Jurkat, Clone E6-1 (cell line): ENCODE results near the gene PPFIBP1.
A peak's percentile ranks its signal among the peaks of the same experiment; 100 is the strongest.
"Not testable (repeated sequence)": the region's sequence is repeated elsewhere in the genome, so short reads cannot be mapped to it uniquely, and the experiment has no call there.

Source experiments
- DNase-seq: peaks from one replicate; pipeline ENCODE4 v3.0.0-alpha.2; 2011; ENCODE audit warnings: low read depth, low spot score
- H3K4me3 ChIP-seq: 2 replicates; pipeline ENCODE4 v1.5.1; 2011; ENCODE audit warnings: mild to moderate bottlenecking, low read length, control low read depth, moderate library complexity

Gene PPFIBP1

DNA sequence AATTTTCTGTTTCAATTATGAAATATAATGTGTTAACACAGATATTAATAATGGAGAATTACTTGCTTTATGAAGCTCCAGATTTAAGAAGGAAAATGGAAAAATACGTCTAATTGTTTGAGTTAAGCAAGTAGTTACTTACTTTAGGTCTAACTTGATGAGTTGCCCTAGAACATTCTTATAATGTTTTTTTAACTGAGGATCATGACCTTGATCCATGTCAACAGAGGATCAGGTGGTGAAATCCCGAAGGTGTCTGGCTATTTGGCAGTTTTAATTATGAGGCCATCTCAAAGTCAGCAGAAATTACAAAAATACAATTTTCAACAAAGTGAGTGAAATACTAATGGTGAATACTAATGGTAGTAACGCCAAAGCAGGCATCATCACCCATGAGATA, 115.3 kb downstream of the PPFIBP1 start:
- DNase-seq = no peak
- H3K4me3 ChIP-seq = no peak overlapping the region

DNA sequence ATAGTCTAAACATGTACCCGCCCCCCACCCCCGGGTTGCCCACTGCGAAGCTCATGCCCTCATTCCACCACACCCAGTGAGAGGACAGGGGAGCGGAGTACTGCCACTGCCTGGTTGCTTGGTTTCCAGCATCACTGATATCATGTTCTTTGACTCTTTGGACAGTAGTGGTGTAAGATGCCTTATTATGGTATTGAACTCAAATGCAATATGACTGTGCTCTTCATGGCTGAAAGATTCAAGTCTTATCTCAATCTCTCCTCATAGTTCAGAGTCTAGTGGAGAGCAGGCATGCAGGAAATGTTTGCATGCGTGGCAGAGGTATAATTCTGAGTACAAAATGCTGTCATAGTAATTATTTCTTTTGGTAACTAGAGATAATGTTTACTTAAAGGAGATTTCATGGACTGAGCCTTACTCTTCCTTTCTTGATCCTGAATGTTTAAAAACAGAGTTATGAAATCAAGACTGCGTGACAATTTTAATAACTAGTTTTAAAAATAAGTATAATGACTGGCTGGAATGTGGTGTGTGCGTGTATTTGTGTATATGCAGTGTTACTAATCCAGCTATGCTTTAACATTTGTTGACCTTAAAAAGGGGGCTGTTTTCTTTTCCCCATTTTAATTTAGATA, 116.7 kb downstream of the PPFIBP1 start:
- not testable (repeated sequence) for DNase-seq, H3K4me3 ChIP-seq

DNA sequence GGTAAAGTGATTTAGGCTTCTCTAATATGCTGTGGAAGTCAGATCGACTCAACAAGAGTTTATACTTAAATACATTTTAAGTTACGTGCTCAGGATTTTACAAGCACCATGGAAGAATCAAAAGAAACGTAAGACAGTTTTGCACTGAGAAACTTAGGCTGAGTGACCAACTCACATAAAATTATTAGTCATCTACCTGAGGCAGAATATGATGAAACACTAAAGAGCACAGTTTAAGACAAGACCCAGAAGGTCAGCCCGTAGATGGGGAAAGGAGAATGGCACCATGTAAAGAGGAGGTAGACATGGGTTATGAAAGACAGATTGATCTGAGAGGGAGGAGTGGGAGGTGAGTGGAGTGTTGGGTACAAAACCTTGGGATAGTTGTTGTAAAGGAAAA, 118.4 kb downstream of the PPFIBP1 start:
- not testable (repeated sequence) for H3K4me3 ChIP-seq, DNase-seq

DNA sequence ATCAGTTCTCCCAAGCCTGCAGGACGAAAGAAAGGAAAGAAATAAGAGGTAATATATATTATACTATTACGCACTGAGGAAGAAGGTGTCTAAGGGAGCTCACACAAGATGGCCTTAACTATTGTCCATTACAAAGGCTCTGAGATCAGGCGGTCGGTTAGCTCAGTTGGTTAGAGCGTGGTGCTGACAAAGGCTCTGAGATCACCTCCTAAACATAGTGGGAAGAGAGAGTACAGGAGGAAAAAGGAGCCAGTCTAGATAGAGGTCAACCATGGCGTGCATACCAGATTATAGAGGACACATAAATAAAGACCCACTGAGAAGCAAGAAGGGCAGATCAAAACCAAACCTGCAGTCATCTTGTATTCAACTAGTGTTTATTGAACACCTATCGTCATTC, 118.9 kb downstream of the PPFIBP1 start:
- not testable (repeated sequence) for DNase-seq, H3K4me3 ChIP-seq

DNA sequence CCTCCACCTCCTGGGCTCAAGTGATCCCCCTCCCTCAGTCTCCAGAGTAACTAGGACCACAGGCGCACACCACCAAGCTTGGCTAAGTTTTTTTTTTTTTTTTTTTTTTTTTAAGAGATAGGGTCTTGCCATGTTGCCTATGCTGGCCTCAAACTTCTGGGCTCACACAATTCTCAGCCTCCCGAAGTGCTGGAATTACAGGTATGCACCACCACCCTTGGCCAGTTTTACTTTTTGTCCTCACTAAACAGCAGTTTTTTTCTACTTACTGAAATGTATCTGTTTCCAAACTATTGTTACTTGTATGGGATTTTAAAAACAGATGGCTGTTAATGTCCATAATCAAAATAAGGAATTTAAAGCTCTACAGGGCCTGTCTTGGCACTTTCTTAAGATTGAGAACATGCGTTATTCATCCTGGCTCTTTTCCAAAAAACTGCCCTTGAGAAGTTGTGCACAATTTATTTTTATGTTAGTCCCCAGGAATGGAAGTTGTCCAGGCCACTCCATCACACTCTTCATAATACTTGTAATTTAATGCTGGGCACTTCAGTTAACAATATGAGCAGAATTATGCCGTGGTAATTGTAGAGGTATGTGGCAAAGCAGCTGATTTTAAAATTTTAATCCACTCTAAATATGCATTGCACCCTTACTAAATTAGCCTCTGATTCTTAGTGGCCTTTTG, 120.3 kb downstream of the PPFIBP1 start:
- DNase-seq = no peak
- H3K4me3 ChIP-seq = no peak overlapping the region

- H3K4me3 ChIP-seq = no peak overlapping the region
- DNase-seq = no peak
Measured at GRCh38 chr12:27645671-27646070, 121.7 kb downstream of the PPFIBP1 start.

GRCh38 chr12:27646149-27646548, 122.1 kb downstream of the PPFIBP1 start:
- DNase-seq = no peak

GRCh38 chr12:27650011-27650410, 126.0 kb downstream of the PPFIBP1 start:
- DNase-seq = no peak
- no peak overlapping the region for H3K4me3 ChIP-seq

More at GRCh38 chr12:27646149-27646548, 122.1 kb downstream of the PPFIBP1 start:
- H3K4me3 ChIP-seq = no peak overlapping the region

- no peak overlapping the region for H3K4me3 ChIP-seq
- DNase-seq = no peak
Measured at GRCh38 chr12:27651201-27651600, 127.2 kb downstream of the PPFIBP1 start.

GRCh38 chr12:27652174-27652763, 128.3 kb downstream of the PPFIBP1 start:
- no peak overlapping the region for H3K4me3 ChIP-seq

DNA sequence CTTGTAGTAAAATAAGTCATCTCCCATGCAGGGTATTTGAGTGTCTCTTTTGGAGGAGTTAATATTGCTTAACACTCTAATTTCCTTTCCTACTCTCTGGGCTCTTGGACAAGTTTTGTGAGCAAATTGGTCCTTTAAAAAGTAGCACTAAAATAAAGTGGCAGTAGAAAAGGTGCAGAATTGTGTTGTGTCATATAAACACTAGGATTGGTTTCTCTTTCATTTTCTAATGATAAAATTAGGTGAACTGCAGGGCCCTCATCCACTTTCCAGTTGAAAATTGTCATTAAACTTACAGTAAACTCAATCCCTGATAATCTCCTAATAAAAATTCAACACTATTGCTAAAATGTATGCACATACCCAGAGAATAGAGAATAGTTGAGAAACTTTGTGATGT, 129.7 kb downstream of the PPFIBP1 start:
- no peak overlapping the region for H3K4me3 ChIP-seq
- DNase-seq = no peak

More at GRCh38 chr12:27652174-27652763, 128.3 kb downstream of the PPFIBP1 start:
- DNase-seq = peak; percentile 34

DNA sequence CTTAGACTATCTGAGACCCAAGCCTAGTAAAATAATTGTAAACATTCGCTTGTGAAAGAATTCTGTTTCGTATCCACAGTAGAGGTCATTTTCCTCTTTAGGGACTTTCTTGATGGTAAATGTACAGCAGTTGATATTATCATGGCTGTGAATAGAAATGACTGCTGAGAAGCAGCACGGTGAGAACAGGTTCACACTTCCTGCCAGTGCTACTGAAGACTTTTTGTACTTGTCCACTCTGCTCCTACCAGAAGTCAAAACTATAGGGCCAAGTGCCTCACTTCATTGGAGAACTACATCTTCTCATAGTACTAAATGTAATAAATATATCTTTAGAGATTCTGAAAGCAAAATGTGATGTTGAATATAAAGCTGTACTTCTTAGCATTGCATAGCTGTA, 131.5 kb downstream of the PPFIBP1 start:
- not testable (repeated sequence) for DNase-seq, H3K4me3 ChIP-seq

DNA sequence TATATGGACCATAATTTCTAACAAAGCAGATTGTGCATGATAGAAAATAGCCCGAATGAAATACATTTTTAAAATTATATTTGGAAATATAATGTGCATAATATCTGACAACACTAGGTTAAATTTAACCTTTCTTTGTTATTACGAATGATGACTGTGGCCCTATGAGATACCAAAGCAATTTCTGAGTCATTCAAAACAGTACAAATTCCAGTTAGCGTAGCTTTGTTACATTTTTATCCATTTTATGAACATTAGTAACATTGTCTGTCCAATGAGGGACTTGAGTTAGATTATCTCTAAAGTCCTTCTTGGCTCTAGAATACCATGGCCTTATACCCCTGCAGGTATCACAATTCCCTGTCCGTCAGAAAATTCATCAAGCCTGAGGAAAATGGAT, 133.3 kb downstream of the PPFIBP1 start:
- no peak for DNase-seq

GRCh38 chr12:27665704-27666103, 141.7 kb downstream of the PPFIBP1 start:
- DNase-seq = no peak
- H3K4me3 ChIP-seq = no peak overlapping the region

More for the DNA sequence above, 133.3 kb downstream of the PPFIBP1 start:
- no peak overlapping the region for H3K4me3 ChIP-seq

DNA sequence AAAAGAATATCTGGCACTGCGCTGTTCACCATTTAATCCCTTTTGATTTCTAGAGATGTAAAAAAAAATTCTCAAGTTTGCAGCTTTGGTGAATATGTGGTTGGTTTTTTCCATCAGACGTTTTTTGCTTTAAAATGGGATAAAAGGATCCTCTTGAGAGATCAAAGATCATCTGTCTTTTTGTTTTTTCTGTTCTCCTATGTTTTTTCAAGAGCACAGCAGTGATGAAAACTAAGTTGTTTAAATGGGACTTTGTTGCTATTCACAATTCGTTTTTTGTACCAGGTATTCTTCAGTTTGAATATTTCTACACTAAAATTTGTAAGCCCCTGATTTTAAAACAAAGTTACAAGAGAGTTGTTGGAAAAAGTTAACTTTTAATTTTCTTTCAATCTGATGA, 142.5 kb downstream of the PPFIBP1 start:
- no peak overlapping the region for H3K4me3 ChIP-seq
- no peak for DNase-seq

DNA sequence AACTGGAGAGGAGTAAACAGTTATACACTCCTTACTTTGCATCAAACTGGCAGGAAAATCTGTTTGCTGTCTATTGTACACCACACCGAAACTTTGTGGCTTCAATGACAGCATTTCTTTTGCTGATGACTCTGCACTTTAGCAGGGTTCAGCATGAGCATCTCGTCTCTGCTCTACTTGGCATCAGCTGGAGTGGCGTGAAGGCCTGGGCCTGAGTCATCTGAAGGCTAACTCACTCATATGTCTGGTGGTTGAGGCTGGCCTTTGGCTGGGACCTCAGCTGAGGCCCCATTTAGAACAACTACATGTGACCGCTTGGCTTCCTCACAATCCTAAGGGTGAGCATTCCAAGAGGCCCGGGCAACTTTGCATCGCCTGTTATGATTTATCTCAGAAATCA, 143.5 kb downstream of the PPFIBP1 start:
- DNase-seq = no peak
- H3K4me3 ChIP-seq = no peak overlapping the region

GRCh38 chr12:27672051-27672450, 148.0 kb downstream of the PPFIBP1 start:
- DNase-seq = no peak
- no peak overlapping the region for H3K4me3 ChIP-seq

DNA sequence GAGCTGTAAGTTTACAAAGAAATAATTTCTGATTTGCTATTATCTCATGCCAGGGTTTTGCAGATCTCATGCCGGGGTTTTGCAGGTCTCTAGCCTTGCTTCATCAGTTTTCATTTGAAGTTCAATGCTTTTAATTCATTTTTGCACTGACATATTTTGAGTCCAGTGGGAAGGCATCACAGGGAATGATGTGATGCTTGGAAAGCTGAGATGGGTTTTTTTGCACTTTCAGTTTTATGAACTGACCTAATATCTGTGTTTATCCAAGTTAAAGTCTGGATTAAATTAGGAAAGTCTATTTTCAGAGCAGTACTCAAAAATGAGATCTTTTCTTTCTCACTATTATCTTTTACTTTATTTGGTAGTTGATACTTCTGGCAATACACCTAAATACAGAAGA, 148.6 kb downstream of the PPFIBP1 start:
- DNase-seq = no peak
- H3K4me3 ChIP-seq = no peak overlapping the region

DNA sequence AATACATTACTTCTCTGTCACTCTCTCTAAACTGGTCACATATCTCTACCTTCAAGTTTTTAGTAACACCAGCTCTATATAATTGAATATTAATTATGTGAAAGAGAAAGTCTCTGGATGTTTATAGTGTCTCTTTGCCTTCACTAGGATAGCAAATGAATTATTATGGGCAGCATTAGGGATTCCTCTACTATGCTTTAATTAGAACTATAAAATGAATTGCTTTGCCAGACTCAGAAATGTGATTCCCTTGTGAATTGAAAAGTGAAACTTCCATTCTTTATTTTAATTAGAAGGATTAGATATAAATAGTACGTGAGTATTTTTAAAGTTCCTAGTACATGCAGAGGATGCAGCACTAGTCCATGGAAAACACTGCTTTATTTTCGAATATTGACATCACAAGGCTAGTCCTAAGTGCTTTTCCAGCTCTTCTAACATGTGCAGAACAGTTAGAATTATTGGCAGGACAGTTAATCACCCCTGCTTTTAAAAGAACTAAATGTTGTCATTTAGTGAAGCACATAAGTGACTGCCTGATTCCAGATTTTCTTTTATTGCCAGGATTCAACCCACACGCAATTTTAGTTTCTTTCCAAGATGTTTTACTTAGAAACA, 149.2 kb downstream of the PPFIBP1 start:
- no peak for DNase-seq
- H3K4me3 ChIP-seq = no peak overlapping the region

DNA sequence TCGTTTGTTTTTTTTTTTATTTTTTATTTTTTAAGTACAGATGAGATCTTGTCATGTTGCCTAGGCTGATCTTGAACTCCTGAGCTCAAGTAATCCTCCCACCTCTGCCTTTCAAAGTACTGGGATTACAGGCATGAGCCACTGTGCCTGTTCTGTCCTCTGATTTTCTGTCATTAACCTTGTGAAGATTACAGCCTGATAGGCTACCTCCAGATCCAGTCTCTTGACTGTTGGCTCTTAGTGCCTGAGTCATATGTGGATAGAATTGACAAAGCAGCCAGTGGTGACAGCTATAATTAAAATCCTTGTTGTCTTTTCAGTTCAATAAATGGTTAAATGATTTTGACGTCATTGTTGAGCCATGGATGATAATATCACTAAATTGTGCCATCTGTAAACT, 151.0 kb downstream of the PPFIBP1 start:
- H3K4me3 ChIP-seq = no peak overlapping the region
- DNase-seq = no peak
